ENCODE measurements around the gene KMO.

Gene KMO

DNA sequence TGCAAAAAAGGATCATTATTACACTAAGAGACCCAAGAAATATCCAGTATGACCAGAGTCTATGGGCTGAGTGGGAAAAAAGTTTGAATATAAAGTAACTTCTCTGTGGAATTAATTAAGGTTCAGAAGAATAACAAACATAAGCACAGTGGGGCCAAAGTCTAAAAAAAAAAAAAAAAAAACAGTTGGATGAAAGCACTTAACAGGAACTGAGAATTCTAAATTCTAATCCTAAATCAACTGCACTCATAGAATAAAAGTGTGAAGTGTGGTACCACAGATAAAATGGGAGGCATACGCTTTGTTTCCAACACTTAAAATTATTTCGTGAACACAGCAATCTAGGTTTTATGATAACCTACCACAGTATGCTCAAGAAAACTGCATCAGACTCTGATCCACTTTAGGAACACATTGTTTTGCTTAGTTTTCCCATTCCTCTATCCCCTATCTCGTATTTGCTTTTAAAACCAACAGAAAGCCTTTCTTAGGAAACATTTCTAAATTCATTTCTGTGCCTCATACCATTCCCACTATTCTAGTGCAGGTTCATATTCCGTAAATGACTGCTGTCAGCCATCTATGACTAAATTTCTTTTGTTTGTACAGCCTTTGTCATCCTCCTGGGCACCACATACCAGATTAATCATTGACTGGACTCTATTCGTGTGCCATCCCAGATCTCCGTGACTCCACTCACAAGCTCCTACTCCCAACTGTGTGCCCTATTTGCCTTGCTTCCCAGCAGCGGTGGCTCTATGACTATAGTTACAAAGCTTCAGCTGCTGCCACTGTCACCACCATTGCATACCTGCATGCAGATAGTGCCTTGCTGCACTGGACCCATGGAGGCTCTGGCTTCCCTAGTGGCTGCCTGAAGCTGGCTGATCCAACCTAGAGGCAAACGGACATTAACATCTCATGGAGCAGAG, 83.1 kb downstream of the KMO start:
- Mint-ChIP-seq H3K27ac (peak overlapping the region; percentile 45), H3K4me3 (no peak overlapping the region)
- no peak for ATAC-seq

DNA sequence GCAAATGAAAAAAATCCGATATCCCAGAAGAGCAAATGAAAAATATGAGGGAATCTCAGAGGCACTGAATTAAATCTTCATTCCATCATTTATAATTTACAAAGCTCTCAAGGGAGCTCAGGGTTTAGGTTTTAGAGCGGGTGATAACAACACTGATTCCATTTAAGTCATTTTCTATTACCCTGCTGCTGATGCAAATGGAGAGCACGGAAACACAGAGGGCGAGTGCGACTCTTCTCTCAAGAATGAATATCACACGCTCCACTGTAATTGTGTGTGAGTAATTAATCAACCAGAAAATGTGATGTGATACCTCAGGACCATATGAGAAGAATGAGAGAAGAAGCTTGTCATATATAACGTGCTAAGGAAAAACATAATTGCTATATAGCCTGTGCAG, 85.2 kb downstream of the KMO start:
- no peaks in the 10 kb centered on the region for H3K9me3 Mint-ChIP-seq
- H3K4me1 Mint-ChIP-seq: peaks cover 41% of the 10 kb centered on the region
- ATAC-seq: no peak
- H3K36me3 Mint-ChIP-seq: peaks cover 28% of the 10 kb centered on the region
- H3K4me3 Mint-ChIP-seq: no peak overlapping the region
- H3K27me3 Mint-ChIP-seq: no peaks in the 10 kb centered on the region
- peak overlapping the region; percentile 17 for H3K27ac Mint-ChIP-seq

More for the DNA sequence above, 83.1 kb downstream of the KMO start:
- H3K27me3 Mint-ChIP-seq: no peaks in the 10 kb centered on the region
- no peaks in the 10 kb centered on the region for H3K9me3 Mint-ChIP-seq
- H3K4me1 Mint-ChIP-seq: peaks cover 33% of the 10 kb centered on the region
- peaks cover 17% of the 10 kb centered on the region for H3K36me3 Mint-ChIP-seq

DNA sequence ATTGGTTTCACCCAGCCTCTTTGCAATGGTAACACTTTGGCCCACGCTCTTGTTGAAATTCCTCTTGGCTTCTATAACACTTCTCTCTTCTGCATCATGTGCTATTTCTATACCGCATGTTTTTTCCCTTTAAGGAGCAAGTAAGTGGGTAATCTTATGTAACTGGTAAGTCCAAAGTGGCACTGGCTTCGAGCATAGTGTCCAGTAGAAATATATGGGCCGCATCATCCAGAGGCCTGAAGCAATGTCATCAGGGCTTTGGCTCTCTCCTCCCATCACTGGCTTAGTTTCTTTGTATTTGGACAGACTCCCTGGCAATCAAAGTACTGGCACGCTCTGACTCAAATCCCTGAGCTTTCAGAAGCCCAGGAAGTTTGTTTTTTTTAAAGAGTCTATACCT, 90.5 kb downstream of the KMO start:
- no peaks in the 10 kb centered on the region for H3K9me3 Mint-ChIP-seq
- ATAC-seq: no peak
- no peak overlapping the region for H3K4me3 Mint-ChIP-seq
- H3K27ac Mint-ChIP-seq: no peak overlapping the region
- no peaks in the 10 kb centered on the region for H3K27me3 Mint-ChIP-seq
- peaks cover 29% of the 10 kb centered on the region for H3K4me1 Mint-ChIP-seq
- peaks cover 29% of the 10 kb centered on the region for H3K36me3 Mint-ChIP-seq

DNA sequence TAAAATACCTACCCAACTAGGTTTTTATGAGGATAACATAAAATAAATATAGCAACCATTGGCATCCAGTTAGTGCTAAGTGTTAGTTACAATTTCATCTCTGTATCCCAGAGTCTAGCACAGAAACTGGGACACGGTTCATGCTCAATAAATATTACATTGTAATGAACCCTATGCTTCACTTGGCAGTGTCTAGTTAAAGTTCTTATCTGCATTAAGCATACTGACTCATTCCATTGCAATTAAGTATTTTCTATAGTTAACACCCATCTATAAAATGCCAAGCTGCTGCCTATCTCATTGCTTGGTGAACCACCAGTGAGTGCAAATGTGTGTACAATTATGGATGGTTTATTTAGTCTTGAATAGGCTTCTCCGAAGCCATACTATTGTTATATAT, 92.8 kb downstream of the KMO start:
- Mint-ChIP-seq H3K4me1 (peaks cover 36% of the 10 kb centered on the region), H3K27me3 (no peaks in the 10 kb centered on the region), H3K9me3 (no peaks in the 10 kb centered on the region), H3K36me3 (peaks cover 23% of the 10 kb centered on the region), H3K4me3 (no peak overlapping the region), H3K27ac (no peak overlapping the region)
- no peak for ATAC-seq

DNA sequence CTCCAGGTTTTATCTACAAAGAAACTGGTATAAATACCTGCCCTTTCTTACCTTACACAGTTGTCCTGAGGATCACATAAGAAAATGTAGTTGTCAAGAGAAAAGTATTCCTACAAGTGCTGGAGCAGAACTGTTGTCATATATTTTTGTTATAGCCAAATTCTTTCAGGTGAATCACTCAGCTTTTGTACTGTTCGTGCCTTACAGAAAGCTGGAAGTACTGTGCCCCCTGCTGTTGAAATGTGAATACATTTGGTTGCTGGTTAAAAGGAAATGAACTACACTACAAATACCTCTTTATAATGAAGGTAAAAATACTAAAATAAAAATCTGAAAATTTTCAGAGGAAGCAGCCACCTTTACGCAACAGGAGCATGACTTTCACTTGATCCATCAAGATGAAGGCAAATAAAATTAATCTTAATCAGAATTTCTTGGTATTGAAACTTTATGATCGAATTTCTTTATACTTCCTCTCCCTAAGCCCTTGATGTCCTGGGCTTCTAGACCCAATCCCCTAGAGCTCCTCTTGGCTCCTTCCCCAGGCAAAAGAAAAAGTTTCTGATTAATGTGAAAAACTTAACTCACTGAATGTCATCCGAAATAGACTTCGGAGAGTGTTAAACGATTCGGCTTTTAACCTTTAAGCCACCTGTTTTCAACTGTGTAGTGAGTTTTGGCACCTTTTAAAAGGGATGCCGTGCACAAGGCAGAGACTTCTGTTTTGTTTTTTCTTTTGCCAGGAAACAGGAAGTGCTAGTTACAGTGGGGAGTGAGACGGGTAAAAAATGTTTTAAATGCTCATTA, 95.5 kb downstream of the KMO start:
- H3K9me3 Mint-ChIP-seq: no peaks in the 10 kb centered on the region
- H3K36me3 Mint-ChIP-seq: peaks cover 24% of the 10 kb centered on the region
- no peaks in the 10 kb centered on the region for H3K27me3 Mint-ChIP-seq
- H3K27ac Mint-ChIP-seq: peak overlapping the region; percentile 87
- H3K4me3 Mint-ChIP-seq: peak overlapping the region; percentile 27
- peak; percentile 54 for ATAC-seq
- peaks cover 46% of the 10 kb centered on the region for H3K4me1 Mint-ChIP-seq

DNA sequence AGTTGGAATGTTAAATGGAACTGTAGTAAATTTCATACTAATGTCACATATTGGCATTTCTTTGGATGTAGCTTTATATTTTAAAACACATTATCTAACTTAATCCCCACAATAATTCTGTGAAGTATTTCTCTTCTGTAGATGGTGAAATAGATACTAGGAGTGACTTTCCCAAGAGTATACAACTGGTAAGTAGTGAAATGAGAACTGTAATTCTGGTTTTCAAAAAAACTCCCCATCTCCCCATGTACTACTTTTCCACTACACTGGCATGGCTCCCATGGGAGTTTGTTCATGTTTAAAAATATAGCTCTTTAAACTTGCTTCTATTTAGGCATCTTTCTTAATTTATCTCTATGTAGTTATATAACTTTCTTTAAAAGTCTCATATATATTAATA, 97.8 kb downstream of the KMO start:
- peaks cover 40% of the 10 kb centered on the region for H3K4me1 Mint-ChIP-seq
- H3K27me3 Mint-ChIP-seq: no peaks in the 10 kb centered on the region
- no peak overlapping the region for H3K4me3 Mint-ChIP-seq
- H3K36me3 Mint-ChIP-seq: peaks cover 24% of the 10 kb centered on the region
- ATAC-seq: no peak
- peak overlapping the region; percentile 35 for H3K27ac Mint-ChIP-seq
- H3K9me3 Mint-ChIP-seq: no peaks in the 10 kb centered on the region

DNA sequence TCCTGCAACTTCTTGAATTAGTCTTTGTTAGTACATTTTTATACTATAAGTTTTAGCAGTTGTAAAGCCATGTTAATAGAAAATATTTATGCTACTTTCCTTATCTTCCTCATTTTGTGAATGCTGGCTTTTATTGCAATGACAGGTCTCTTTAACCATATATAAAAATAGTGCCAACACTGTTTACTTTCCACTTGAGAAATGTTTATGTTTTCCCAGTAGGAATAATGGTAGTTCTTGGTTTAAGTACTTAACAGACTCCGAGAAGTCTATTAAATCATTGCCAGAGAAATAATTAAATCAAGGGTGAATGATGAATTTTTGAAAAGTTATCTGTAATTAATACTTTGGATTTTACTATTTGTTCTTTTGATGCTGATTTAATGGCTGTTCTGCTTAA, 98.3 kb downstream of the KMO start:
- Mint-ChIP-seq H3K9me3 (no peaks in the 10 kb centered on the region), H3K36me3 (peaks cover 29% of the 10 kb centered on the region), H3K27ac (no peak overlapping the region), H3K4me3 (no peak overlapping the region), H3K4me1 (peaks cover 45% of the 10 kb centered on the region), H3K27me3 (no peaks in the 10 kb centered on the region)
- ATAC-seq: no peak

DNA sequence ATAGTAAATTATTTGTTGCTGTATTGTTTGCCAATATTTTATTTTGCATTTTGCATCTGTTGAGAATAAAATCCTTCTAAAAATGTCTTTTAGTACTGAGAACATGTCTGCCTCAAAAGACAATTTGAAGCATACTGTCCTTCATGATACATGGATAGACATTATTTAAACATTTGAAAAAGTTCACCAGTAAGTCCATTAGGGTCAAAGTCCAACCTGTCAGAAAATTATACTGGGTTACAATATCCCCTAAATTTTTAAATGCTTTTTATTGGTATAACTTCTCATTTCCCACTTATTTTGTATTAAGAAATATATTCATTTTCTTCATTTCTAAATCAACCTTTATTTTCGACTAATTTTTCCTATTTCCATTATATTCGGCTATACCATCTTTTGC, 98.7 kb downstream of the KMO start:
- Mint-ChIP-seq H3K36me3 (peaks cover 32% of the 10 kb centered on the region), H3K27ac (no peak overlapping the region), H3K27me3 (no peaks in the 10 kb centered on the region), H3K4me3 (no peak overlapping the region), H3K9me3 (no peaks in the 10 kb centered on the region), H3K4me1 (peaks cover 49% of the 10 kb centered on the region)
- no peak for ATAC-seq

DNA sequence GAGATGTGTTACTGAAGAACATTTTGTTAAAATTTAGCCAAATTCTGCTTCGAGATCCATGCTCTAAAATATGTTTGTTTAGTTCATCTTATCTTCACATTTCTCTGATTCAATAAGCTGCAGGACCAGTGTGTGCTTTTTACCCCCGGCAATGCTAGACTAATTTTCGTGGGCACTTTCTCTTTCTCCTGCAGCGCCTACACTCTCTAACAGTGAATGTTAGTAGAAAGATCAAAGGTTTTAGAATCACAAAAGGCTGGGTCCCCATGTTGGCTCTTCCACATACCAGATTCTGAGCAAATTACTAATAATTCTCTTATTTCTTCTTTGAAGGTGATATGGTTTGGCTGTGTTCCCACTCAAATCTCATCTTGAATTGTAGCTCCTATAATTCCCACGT, 99.5 kb downstream of the KMO start:
- peaks cover 32% of the 10 kb centered on the region for H3K36me3 Mint-ChIP-seq
- peak overlapping the region; percentile 22 for H3K27ac Mint-ChIP-seq
- no peak for ATAC-seq
- H3K4me1 Mint-ChIP-seq: peaks cover 52% of the 10 kb centered on the region
- H3K9me3 Mint-ChIP-seq: no peaks in the 10 kb centered on the region
- H3K4me3 Mint-ChIP-seq: no peak overlapping the region
- no peaks in the 10 kb centered on the region for H3K27me3 Mint-ChIP-seq

DNA sequence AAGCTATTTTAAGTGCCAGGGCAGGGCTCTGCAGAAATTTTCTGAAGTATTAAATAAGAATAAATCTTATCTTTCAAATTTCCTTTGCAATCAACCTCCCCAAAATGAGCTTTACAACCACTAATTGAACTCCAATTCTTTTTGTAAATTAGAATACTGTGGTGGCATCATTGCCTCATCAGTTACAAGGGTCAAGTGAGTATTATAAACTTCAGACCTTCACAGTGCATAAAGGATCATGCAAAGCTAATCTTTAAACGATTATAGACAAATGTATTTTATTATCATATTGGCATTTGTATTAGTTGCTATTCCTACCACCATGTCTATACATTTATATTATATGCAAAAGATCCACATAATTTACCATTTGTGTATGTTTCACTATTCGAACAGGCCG, 100.8 kb downstream of the KMO start:
- H3K4me1 Mint-ChIP-seq: peaks cover 61% of the 10 kb centered on the region
- no peak for ATAC-seq

DNA sequence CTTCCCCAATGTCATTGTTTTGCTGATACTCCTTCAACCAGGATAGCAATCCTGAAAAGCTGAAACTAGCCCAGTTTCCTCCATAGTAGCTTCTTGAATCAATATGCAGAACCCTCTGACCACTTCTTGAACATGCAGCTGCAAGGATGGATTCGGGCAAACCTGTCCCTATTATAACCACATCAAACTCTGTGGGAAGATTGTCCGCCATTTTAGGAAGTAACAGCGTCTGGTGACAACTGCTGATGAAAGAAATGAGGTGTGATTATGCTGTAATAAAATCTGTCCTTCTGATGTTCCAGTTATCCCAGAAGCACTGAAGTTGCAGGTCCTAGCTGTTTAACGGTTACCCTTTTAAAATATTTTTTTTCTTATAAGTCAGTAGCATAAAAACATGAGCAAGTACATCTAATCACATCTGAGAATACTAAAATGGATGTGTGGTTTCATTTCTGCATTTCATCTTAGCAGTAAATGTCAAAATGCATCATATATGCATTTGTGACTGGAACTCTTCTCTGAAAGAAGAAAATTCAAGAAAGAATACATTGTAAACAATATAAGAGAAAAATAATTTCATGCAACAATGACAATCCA, 103.5 kb downstream of the KMO start:
- peaks cover 57% of the 10 kb centered on the region for H3K4me1 Mint-ChIP-seq
- no peaks in the 10 kb centered on the region for H3K9me3 Mint-ChIP-seq
- no peaks in the 10 kb centered on the region for H3K27me3 Mint-ChIP-seq
- H3K27ac Mint-ChIP-seq: peak overlapping the region; percentile 83
- H3K4me3 Mint-ChIP-seq: peak overlapping the region; percentile 50
- peaks cover 47% of the 10 kb centered on the region for H3K36me3 Mint-ChIP-seq
- ATAC-seq: no peak

More for the DNA sequence above, 100.8 kb downstream of the KMO start:
- peaks cover 37% of the 10 kb centered on the region for H3K36me3 Mint-ChIP-seq
- no peak overlapping the region for H3K4me3 Mint-ChIP-seq
- no peaks in the 10 kb centered on the region for H3K9me3 Mint-ChIP-seq
- no peak overlapping the region for H3K27ac Mint-ChIP-seq
- H3K27me3 Mint-ChIP-seq: no peaks in the 10 kb centered on the region

DNA sequence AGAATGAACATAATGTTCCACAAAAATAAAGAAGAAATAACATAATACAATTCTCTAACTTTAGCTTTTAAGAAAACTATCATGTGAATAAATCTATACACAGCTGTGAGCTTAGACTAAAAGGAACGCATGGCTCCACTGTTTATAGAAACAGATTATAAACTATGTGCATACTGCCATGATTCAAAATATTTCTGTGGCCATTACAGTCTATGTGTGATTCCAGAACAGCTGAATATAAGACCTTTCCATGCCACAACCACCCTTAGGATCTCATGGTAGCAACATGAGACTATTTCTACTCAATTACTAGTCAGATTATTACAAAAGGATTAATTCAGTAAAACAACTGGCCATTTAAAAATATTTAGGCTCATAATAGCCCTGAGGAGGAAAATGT, 104.1 kb downstream of the KMO start:
- Mint-ChIP-seq H3K27ac (peak overlapping the region; percentile 83), H3K4me1 (peaks cover 62% of the 10 kb centered on the region), H3K27me3 (no peaks in the 10 kb centered on the region), H3K4me3 (no peak overlapping the region), H3K36me3 (peaks cover 47% of the 10 kb centered on the region), H3K9me3 (no peaks in the 10 kb centered on the region)
- ATAC-seq: no peak

DNA sequence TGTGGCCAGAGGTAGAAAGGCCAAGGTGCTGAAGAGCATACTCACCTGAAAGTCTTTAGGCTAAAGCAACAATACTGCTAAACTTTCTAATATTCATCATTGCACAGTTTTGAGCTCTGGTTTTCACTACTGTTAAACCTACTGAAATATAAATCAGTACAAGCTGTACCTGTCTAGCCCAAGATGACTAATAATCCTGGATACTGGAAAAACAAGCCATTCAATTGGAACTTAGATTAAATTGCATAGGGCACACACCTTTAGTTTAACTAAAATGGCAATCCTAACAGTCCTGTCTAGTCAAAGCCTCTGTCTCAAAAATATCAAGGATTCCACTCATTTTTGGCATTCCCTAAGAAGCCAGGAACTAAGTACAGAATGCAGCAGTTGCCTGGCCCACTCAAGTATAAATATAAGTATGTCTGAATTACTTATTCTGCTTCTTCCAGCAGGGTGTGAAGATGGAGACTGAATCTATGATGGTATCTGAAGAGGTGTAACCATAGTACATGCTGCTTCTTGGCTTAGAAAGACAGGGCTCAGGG, 104.9 kb downstream of the KMO start:
- no peak for ATAC-seq
- Mint-ChIP-seq H3K9me3 (peaks cover 3% of the 10 kb centered on the region), H3K27ac (peak overlapping the region; percentile 93), H3K4me3 (peak overlapping the region; percentile 97), H3K27me3 (no peaks in the 10 kb centered on the region), H3K36me3 (peaks cover 40% of the 10 kb centered on the region), H3K4me1 (peaks cover 55% of the 10 kb centered on the region)

DNA sequence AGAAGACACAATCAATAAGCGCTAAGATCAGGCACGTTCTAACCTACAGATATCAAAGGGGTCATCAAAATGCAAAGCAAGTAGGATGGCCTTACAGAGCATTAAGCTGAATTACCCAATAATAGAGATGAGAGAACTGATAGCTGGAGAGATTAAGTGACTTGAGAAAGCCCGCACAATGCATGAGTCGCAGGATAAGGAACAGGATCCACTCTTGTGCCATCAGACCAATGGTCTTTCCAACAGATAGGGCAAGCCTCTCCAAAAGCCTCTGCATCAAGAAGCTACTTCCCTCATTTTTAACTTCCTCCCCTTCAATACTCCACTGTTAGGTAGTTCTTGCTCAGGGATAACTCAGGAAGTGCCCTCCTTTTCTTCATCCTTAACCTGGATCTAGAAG, 105.4 kb downstream of the KMO start:
- peak overlapping the region; percentile 93 for H3K27ac Mint-ChIP-seq
- no peak for ATAC-seq
- H3K4me1 Mint-ChIP-seq: peaks cover 52% of the 10 kb centered on the region
- peak overlapping the region; percentile 97 for H3K4me3 Mint-ChIP-seq
- H3K36me3 Mint-ChIP-seq: peaks cover 35% of the 10 kb centered on the region
- H3K9me3 Mint-ChIP-seq: peaks cover 8% of the 10 kb centered on the region
- H3K27me3 Mint-ChIP-seq: no peaks in the 10 kb centered on the region

DNA sequence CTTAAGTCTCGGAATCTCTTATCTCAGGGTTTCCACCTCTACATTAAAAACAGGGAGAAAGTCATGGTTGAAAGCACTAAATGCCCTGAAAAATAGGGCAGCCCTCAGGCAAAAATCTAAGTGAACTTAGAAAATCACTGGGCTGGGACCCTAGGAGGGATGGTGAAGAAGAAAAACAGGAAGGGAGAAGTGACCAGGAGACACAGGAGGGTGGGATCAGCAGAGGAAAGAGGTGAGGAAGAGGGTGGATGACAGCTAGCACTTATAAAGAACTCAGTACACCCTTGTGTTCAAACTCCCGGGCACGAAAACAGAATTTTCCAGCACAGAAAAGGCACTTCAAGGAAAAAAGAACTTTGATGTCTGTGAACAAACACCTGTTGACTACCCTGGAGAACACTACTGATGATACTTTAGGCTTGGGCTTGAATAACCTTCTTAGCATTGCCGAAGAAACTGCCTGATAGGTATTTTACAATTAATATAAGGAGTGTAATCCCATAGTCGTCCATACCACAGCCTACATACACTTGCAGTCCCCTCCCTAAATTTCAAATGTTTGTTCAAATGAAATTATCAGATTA, 106.0 kb downstream of the KMO start:
- Mint-ChIP-seq H3K4me1 (peaks cover 54% of the 10 kb centered on the region), H3K4me3 (peak overlapping the region; percentile 97), H3K27me3 (no peaks in the 10 kb centered on the region), H3K9me3 (peaks cover 8% of the 10 kb centered on the region), H3K27ac (peak overlapping the region; percentile 93), H3K36me3 (peaks cover 35% of the 10 kb centered on the region)
- ATAC-seq: no peak

All from stimulated activated memory B cell treated with anti-CD40 and anti-IgM and Interleukin-4, amounts not matched to agents 10 μg/mL and 1 μg/mL and 100 μg/mL, for 72 hours (primary cell).